ENCODE measurements around the gene PDIA4. TPM values are rescaled to one million over a fixed set of nuclear protein-coding genes. Genes with fewer than 3 reads are reported as not detected.

Gene PDIA4
- total and polyA plus RNA-seq, 12 donors, result 10.2 to 64.5 (median 24.6) TPM

DNA sequence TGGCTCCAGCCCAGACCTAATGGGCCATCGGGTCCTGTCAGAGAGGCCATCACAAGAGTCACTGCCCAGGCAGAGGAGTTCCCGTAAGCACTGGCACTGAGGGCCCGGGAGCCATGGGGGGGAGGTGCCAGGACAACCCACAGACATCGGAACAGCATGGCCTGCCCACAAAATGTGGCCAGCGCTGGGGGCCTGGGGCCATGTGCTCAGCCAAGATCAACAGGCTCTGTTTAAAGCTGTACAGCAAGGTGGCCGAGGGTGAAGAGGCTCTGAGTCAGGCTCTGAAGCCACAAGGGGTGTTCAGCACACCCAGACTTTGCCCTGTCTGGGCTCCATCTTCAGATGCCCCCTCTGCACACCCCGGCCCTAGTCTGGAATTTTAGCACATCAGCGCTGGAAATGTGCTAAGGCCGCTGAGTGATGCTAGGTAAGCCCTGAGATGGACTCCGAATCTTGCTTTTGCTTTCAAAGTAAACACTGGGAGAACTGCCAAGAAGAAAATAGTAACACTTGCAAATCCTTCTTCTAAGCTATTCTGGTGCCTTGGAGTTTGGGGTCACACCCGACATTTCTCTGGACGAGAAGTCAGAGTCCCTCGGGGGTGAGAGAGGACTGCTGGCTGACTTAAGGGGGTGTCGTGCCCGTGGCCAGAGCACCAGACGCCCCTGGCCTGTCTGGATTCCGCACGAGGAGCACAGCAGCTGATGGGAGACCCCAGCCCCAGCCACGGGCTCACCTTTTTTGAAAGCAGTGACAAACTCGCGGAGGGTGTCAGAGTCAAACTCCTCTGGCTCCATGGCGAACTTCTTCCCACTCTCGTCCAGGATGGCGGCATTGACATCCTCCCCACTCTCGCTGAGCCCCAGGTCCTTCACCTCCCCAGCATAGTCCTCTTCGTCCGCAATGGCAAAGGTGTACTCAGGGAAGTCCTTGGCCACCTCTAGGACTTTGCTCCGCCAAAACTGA lies 23.6 kb downstream of the PDIA4 start:
- no peaks in the 10 kb centered on the region for H3K27me3 ChIP-seq
- H3K9me3 ChIP-seq, result no peaks in the 10 kb centered on the region
- no peak for ATAC-seq
- TF ChIP-seq, protein P1, sequence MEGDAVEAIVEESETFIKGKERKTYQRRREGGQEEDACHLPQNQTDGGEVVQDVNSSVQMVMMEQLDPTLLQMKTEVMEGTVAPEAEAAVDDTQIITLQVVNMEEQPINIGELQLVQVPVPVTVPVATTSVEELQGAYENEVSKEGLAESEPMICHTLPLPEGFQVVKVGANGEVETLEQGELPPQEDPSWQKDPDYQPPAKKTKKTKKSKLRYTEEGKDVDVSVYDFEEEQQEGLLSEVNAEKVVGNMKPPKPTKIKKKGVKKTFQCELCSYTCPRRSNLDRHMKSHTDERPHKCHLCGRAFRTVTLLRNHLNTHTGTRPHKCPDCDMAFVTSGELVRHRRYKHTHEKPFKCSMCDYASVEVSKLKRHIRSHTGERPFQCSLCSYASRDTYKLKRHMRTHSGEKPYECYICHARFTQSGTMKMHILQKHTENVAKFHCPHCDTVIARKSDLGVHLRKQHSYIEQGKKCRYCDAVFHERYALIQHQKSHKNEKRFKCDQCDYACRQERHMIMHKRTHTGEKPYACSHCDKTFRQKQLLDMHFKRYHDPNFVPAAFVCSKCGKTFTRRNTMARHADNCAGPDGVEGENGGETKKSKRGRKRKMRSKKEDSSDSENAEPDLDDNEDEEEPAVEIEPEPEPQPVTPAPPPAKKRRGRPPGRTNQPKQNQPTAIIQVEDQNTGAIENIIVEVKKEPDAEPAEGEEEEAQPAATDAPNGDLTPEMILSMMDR (IDR thresholded peaks at IDR 0.05), result no peak
- no peak for DNase-seq
- H3K4me3 ChIP-seq, result no peak overlapping the region
- peaks cover 0 to 4% (median 0%) of the 10 kb centered on the region in 9 donors for H3K4me1 ChIP-seq
- intact Hi-C loops (cut with DNase I), result loop anchor here (1.0 to 10.0 kb wide), 9 partner anchors 58 to 88 kb away; partner anchors contain the start of gene ZNF786 (in 7 of the 10)
- peaks cover 0 to 85% (median 30%) of the 10 kb centered on the region in 9 donors for H3K36me3 ChIP-seq
- 82 to 86% methylated on average over 28 of the region's 28 CpGs for WGBS, 2 donors
- H3K27ac ChIP-seq, result no peak overlapping the region

DNA sequence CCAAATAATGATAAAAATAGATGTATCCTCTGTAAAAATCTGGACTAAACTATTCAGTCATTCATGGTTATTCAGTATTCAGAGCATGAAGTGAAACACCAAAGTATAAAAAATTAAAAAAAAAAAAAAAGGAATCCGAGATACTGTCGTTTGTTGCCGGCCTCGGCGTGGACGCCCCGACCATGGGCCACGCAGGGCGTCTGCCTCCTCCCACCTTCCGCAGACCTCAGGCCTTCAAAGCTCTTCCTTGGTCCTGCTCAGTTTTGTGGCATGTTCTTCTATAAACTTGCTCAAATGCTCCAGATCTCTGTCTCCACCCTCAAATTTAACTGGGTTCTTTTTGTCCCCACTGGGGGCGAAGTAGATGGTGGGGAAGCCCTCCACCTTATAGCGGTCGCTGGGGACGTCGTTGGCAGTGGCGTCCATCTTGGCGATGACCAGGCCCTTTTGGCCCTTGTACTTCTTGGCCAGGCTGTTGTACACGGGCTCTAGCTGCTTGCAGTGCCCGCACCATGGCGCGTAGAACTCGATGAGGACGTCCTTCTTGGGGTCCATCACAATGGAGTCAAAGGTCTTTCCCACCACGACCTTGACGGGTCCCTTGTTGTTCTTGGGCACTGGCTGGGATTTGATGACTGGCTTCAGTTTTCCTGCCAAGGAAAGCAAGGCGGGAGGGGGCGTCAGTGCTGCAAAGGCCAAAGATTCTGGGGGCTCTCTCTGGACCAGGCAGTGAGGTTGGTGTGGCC lies 24.6 kb downstream of the PDIA4 start:
- H3K27ac ChIP-seq, result no peak overlapping the region
- DNase-seq (no peak), ATAC-seq (no peak)
- TF ChIP-seq, protein P1 (IDR thresholded peaks at IDR 0.05), result no peak
- WGBS, 2 donors, result 91 to 94% methylated on average over 27 of the region's 27 CpGs
- intact Hi-C loops (cut with DNase I), result loop anchor here in 3 of 10 donors (2.0 to 10.0 kb wide), 2 partner anchors 61 to 87 kb away; partner anchors contain the start of gene ZNF786 (in 2 of the 3)
- H3K27me3 ChIP-seq, result no peaks in the 10 kb centered on the region
- H3K36me3 ChIP-seq, result peaks cover 0 to 75% (median 20%) of the 10 kb centered on the region in 9 donors
- no peak overlapping the region for H3K4me3 ChIP-seq
- peaks cover 0 to 4% (median 0%) of the 10 kb centered on the region in 9 donors for H3K4me1 ChIP-seq
- H3K9me3 ChIP-seq, result no peaks in the 10 kb centered on the region

DNA sequence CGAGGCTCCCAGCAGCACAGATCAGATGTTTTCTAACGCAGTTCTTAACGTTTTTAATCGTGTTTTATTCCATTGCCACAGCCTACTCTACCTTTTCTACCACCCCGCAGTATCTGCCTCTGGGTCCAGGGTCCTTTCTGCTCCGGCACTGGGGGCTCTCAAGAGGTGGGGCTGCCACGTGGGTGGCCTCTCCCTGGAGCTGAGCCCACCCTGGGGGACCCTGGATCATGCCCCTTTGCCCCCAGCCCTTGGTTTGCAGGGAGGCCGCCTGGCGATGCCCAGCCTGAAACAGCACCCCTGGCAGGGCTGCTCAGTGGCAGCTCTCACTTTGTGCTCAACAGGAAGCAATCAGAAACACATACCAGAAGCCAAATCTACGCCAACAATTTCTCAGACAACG lies 25.3 kb downstream of the PDIA4 start:
- peaks cover 0 to 4% (median 0%) of the 10 kb centered on the region in 9 donors for H3K4me1 ChIP-seq
- DNase-seq, result no peak
- peaks cover 0 to 68% (median 16%) of the 10 kb centered on the region in 9 donors for H3K36me3 ChIP-seq
- ATAC-seq, result no peak
- H3K27ac ChIP-seq, result no peak overlapping the region
- no peaks in the 10 kb centered on the region for H3K9me3 ChIP-seq
- 88 to 92% methylated on average over 11 of the region's 11 CpGs for WGBS, 2 donors
- TF ChIP-seq, protein P1 (IDR thresholded peaks at IDR 0.05), result no peak
- H3K27me3 ChIP-seq, result no peaks in the 10 kb centered on the region
- intact Hi-C loops (cut with DNase I), result loop anchor here in 2 of 10 donors (10.0 kb wide), 1 partner anchor 62 kb away; no protein-coding TSS in a partner anchor
- no peak overlapping the region for H3K4me3 ChIP-seq

DNA sequence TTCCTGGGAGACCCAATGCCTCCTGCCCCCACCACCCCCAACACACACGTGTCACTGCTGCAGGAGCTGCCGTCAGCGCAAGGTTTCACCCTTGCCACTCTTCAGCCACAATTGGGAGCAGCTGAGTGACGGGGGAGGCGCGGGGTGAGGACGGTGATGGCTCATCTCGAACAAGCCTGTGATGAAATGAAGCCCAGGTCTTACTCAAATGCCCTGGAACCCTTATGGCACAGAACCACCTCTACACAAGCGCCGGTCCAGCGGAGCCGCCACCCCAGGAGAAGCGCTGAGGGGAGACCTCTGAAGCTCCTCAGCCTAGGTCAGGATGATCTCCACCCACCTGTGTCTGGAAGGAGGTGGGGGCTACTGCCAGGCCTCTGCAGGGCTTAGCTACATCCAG lies 25.7 kb downstream of the PDIA4 start:
- ATAC-seq (no peak), DNase-seq (no peak)
- no peaks in the 10 kb centered on the region for H3K9me3 ChIP-seq
- H3K4me1 ChIP-seq, result peaks cover 0 to 4% (median 0%) of the 10 kb centered on the region in 9 donors
- no peak overlapping the region for H3K4me3 ChIP-seq
- H3K27ac ChIP-seq, result no peak overlapping the region
- intact Hi-C loops (cut with DNase I), result loop anchor here in 2 of 10 donors (10.0 kb wide), 1 partner anchor 62 kb away; no protein-coding TSS in a partner anchor
- H3K36me3 ChIP-seq, result peaks cover 0 to 64% (median 12%) of the 10 kb centered on the region in 9 donors
- WGBS, 2 donors, result 95% methylated on average over 13 of the region's 13 CpGs
- H3K27me3 ChIP-seq, result no peaks in the 10 kb centered on the region
- TF ChIP-seq, protein P1 (IDR thresholded peaks at IDR 0.05), result no peak

Data from heart right ventricle (tissue), 16 donors.